ENCODE results near the gene MIOX.

GRCh38 chr22:50456026-50456425 is 30.6 kb upstream of the MIOX start:
- no peak for TF ChIP-seq CTCF (conservative IDR thresholded peaks at IDR 0.05; ENCODE audit: low read length)
- no peak for TF ChIP-seq EZH2phosphoT487 (IDR thresholded peaks at IDR 0.05; ENCODE audit: borderline replicate concordance)

Data from Loucy (cell line).